GM19025 (cell line): ENCODE data around the gene UFD1.

Experiments used
- ATAC-seq: cut with Tn5 transposase; IDR thresholded peaks from one replicate; pipeline ENCODE4 v1.9.1; 2021; ENCODE audit warnings: mild to moderate bottlenecking, low read depth, moderate library complexity; ENCODE audit not compliant: unreplicated experiment

Gene UFD1

DNA sequence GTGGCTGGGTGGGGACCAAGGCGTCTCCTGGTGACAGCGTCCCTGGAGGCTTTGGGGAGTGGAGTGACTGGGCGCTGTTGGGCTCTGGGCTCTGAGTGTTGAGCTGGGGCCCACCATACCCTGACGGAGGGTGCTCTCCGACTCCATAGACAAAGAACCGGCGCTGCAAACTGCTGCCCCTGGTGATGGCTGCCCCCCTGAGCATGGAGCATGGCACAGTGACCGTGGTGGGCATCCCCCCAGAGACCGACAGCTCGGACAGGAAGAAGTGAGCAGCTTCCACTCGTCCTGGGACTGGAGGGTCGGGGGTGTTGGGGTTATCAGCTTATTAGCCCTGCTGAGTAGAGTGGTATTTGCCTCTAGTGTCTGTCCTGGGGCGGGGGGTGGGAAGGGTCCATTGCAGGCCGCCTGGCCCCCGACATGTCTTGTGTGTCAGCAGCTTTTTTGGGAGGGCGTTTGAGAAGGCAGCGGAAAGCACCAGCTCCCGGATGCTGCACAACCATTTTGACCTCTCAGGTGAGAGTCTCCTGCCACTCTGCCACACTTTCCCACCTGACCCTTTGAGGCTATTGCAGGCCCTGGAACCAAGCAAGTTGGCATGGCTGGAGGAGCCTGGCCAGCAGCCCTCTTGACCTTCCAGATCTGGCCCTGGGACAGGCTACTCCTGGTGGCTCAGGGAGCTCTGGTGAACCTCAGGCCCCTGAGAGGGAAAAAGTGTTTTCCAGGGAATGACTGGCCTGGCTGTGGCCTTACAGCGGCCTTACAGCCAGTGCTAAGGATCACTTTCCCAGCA lies 37.6 kb upstream of the UFD1 start:
- ATAC-seq, result no peak

DNA sequence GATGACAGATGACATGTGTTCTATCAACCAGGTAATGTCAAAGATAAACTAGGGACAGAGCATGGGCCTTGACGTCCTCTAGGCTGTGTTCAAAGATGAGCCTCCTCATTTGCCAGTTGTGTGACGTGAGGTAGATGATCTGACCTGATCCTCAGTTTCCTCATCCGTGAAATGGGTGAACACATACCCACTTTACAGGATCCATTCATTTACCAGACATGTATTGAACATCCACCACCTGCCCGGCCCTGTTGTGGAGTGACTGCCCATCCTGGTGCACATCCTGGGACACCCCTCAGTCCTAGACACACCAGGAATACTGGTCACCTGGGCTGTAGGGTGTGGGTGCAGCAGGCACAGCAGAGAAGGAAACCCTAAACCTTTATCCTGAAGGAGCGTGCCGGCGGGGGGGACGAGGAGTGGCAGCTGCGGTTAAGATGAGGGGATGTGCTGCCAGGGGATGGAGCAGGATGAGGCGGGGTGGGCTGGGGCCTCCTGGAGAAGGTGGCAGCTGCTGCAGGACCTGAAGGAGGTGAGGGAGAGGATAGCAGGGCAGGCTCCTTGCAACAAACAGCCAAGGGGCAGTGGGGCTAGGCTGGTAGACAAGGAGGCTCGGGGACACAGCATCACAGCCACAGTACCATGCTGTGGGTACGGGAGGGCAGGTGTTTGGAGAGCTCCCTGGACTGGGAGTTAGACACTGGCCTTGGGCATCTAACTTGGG lies 36.8 kb upstream of the UFD1 start:
- ATAC-seq, result no peak

DNA sequence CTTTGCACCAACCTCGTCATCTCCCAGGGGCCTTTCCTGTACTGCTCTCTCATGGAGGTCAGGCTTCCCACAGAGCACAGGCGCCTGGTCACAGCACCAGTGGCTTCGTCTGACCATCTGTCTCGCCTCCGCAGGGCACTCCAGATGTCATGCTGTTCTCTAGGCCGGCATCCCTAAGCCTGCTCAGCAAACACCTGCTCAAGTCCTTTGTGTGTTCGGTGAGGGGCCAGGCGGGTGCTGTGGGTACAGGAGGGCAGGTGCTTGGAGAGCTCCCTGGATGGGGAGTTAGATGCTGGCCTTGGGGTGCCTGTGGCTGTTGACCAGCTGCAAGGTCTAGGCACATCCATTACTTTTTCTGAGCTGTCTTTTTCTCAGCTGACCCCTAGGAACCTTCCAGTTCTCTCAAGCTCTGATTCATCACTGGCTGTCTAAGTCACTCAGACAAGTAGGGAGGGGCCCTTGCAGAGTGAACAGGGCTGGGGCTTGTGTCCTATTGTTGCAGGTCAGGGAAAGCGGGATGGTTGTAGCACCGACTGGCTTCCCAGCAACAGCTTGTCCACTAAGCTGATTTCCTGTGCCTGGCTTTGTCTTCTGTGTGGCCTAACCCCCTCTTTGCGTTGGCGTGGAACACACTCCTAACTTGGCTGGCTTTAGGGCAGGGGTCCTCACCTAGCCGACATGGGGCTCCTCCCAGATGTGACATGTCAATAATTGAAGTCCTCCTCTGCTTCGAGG lies 36.0 kb upstream of the UFD1 start:
- no peak for ATAC-seq

DNA sequence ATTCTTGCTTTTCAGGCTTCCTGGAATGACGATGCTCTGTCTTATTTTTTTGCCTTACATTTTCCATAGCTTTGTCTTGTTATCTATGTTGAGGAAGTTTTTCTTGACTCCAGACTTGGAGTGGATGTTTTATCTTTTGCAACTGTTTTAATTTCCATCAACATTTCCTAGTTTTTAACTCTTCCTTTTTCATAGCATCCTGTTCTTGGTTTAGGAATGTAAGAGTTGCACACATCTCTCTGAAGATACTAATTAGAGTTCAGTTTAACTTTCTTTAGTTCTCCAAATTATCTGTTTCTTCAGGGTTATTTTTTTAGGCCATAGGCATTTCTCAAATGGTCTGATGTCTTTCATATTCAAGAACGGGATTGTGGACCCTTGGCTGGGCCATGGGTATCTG lies 34.8 kb upstream of the UFD1 start:
- ATAC-seq, result no peak

DNA sequence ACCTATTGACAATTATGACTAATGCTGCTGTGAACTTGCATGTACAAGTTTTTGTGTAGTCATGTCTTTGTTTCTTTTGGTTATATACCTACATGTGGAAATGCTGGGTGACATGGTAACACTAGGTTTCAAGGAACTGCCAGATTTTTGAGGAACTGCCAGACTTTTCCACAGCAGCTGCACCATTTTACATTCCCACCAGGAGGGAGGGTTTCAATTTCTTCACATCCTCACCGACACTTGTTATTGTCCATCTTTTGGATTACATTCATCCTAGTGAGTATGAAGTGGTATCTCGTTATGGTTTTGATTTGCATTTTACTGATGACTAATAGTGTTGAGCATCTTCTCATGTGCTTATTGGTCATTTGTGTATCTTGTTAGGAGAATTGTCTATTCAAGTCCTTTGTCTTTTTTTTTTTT lies 31.9 kb upstream of the UFD1 start:
- ATAC-seq, result no peak

DNA sequence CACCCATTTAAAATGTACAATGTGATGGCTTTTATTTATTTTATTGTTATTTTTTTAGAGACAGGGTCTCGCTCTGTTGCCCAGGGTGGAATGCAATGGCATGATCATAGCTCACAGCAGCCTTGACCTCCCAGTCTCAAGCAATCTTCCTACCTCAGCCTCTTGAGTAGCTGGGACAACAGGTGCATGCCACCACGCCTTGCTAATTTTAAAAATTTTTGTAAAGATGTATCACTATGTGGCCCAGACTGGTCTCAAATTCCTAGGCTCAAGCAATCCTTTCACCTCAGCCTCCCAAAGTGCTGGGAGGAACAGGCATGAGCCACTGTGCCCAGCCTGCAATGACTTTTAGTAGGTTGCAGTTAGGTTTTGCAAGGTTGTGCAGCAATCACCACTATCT lies 30.9 kb upstream of the UFD1 start:
- no peak for ATAC-seq

DNA sequence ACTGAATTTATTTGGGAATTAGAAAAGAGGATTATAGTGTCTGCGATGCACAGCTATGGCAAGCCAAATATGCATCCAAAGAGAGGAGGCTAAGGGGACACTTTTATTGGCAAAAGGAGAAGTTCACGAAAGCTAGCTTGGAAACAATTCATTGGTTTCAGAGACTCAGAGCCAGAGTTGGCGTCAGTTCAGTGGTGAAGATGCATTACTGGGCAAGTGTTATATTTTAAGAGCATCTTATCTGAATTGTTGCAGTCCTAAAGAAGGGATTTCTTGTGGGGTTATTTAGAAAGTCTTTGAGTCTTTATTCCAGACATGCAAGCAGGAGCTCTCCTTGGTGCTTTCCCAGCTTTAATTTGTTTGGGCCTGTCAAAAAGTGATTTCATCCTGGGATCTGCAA lies 30.2 kb upstream of the UFD1 start:
- no peak for ATAC-seq

DNA sequence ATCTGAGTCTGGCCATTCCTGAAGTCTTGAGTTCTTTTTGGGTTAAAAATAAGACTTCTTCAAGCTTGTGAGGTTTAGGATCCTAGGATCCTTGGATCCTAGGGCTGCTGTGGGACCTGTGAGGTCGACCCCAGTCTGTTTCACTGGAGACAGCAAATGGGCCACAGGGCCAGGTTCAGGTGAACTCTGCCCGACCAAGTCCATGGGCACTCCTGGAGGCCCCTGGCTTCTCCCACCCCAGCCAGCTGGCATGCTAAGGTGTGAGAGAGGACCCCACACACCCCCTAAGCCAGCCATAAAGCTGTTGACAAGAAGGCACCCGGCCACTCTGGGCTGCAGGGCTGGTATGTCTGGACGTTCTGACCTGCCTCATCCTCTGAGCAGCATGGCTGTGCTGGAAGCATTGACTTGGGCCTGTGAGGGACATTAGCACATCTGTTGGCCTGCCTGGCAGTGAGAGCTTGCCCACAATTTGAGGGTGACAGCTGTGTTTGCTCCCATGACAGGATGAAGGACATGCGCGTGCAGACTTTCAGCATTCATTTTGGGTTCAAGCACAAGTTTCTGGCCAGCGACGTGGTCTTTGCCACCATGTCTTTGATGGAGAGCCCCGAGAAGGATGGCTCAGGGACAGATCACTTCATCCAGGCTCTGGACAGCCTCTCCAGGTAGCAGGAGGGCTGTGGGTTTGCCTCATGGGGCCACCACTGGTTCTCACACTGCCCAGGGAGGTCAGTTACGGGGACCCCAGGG lies 29.2 kb upstream of the UFD1 start:
- no peak for ATAC-seq

DNA sequence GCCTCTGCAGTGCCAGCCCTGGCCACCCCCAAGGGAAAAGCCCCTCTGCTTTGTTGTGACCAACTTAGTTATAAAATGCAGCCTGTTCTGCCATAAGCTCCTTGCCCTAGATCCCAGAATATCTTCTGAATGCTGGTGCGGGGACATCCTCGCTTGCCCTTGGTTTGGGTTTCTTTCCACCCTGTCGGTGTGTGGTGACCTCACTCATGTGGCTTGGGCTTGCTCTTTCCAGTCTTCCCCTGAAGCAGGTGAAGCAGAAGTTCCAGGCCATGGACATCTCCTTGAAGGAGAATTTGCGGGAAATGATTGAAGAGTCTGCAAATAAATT lies 28.5 kb upstream of the UFD1 start:
- no peak for ATAC-seq

DNA sequence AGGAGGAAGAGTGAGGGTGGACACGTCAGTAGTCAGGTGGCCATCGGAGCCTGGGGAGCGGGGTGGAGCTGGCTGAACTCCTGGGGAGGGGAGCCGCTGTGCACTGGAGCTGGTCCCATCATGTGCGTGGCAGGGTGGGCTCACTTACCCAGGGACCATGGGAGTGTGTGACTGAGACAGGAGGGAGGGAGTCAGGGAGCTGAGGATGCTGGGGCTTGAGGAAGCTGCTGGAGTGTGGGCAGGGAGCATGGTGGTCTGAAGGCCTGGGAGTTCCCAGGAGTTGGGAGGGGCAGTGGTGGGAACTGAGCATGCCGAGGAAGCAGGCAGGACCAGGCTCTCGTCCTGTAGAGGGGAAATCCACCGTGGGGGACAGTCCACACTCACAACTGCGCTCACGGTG lies 27.2 kb upstream of the UFD1 start:
- no peak for ATAC-seq

DNA sequence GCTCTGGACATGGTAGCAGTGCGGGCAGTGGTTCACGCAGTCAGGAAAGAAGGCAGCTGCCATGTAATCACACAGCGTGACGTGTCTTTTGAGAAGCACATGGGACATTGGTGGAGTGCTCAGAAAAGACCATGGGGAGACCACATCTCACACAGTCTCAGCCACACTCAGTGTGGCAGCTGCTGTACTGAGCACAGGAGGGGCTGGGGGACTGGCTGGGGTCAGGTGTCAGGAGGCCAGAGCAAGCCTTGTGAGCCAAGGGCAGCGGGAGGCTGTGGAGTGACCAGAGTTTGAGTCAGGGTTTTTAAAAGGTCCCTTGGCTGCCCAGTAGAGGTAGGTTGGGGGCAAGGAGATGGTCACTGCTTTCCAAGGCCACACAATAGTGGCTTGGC lies 26.7 kb upstream of the UFD1 start:
- no peak for ATAC-seq

DNA sequence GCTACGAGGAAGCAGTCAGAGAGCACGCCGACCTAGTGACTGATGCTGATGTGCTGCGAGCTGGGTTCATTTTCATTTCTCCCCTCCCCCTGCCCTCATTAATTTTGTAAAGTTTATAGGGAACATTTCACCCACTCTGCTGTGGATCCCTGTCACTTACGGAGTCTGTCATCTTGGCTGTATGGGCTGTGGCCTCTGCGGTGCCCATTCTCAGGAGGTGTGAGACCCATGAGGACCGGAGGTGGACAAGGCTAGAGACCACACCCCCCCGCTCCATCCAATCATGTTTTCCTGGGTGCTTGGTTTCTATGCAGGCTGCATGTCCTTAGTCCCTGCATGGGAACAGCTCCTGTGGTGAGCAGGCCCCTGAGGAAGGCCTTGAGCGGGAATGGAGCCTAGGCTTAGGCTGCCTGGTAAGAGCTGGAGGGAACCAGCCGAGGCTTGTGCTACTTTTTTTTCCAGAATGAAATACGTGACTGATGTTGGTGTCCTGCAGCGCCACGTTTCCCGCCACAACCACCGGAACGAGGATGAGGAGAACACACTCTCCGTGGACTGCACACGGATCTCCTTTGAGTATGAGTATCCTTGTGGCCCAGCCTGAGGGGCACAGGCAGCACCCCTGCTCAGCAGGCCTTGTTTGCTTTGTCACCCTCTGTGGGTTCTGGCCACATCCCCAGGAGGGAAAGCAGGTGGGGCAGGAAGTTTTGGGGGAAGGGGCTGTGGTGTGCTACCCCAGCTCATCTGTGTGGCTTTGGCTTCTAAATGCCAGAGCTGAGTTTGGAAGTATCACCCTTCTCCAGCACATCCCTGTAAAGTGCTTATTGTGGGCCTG lies 26.1 kb upstream of the UFD1 start:
- no peak for ATAC-seq

DNA sequence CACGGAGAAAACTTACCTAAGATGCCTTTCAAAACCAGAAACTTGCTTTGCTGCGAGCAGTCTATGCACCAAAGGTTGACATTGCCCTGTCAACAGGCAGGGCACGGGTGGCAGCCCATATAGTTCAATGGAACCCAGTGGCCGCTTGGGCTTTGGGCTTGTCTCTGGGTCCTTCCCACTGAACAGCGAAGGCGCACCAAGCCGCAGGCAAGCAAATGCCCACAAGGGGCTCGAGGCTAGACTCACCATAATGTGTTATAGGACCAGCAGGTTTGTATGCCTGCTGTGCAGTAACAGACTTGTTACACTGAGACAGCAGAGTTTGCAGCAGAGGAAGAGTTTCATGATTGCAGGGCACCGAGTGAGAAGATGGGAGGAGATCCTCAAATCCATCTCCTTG lies 24.9 kb upstream of the UFD1 start:
- ATAC-seq, result no peak

DNA sequence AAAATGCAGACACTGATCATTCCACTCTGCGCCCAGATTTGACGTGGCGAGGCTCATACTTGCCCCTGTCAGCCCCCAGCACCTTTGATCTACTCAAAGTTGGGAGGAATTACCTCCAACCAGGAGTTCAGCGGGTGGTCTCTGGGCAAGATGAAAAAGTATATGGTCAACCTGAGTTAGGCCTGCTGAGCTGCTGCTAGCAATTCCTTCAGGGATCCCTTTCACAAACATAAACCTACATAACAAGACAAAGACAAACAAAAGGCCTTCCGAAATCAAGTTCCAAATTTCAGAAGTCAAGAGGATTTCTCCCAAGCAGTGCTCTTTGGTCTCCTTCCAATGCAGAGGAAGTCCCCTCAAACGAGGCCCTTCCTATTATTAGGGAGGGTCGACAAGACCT lies 24.4 kb upstream of the UFD1 start:
- ATAC-seq, result no peak

DNA sequence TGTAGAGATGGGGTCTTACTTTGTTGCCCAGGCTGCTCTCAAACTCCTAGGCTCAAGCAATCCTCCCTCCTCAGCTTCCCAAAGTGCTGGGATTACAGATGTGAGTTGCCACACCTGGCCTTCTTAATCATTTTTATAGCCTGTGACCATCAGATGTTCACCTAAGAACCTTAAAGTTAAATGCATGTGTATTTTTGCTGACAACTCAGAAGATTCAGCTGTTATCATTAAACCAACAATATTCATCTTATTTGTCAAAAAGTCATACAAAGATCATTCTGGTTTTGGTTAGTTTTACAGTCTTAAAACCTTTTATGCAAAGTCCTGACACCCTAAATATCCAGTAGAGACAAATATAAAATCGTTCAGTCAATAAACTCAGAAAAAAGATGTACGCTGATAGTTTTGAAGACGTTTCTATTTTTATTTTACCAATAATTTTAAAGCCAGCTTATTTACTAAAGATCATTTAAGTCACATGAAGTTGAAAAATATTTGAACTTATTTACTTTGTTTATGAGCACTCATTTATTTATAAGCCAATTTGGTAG lies 23.0 kb upstream of the UFD1 start:
- no peak for ATAC-seq

DNA sequence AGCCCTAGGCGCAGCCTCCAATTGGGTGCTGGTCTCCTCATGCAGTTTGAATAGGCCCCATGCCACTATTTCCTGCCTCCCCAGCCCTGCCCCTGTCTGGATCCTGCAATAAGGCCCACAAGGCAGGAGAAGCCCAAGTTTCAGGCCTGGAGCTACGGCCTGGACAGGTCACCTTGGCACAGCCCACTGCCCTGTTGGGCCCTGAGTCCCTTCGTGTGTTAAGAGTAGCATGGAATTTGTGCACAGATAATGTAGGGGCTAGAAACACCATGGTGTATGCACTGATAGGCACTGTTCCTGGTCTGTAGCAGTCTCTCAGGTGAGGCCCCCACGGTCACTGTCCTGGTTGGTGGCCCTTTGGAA lies 20.9 kb upstream of the UFD1 start:
- ATAC-seq, result no peak

DNA sequence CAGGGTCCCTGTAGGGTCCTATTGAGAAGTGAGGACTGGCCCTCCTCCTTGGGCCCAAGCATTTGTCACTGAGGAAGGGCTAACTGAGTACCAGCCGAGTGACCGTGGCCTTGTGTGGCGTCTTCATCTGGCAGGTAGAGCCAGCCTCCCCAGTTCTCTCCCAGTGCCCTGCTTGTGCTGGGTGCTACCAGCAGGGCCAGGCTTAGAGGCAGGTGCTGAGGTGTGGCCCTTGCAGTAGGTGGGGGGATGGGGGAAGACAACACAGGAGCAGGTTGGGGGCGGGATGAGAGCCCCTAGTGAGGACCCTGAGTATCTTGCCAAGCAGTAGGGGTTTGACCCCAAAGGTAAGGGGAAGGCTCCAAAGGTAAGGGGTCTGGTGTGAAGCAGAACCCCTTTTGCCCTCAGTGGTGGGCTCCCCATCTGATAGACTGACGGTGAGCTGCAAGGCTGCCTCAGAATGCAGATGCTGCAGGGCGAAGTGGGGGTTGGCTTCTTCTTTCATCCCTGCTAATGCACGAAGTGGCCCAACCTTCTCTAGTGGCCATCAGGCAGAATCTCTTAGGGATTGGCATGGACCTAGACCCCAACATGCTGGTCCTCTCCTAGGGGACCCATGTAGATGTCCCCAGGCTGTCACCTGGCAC lies 20.4 kb upstream of the UFD1 start:
- no peak for ATAC-seq

DNA sequence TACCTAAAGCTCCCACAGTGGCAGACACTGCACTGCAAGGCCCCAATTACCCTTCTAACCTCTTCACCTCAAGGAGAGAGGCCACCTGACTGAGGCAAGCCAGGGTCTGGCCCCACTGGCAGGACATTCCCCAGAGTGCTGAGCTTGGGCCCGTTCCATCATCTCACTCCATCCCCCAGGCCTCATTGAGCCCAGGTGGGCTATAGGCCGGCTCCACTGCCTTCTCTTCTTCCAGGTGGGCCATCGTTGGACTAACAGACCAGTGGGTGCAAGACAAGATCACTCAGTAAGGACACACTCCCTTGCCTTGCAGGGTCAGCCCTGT lies 19.8 kb upstream of the UFD1 start:
- ATAC-seq, result no peak

DNA sequence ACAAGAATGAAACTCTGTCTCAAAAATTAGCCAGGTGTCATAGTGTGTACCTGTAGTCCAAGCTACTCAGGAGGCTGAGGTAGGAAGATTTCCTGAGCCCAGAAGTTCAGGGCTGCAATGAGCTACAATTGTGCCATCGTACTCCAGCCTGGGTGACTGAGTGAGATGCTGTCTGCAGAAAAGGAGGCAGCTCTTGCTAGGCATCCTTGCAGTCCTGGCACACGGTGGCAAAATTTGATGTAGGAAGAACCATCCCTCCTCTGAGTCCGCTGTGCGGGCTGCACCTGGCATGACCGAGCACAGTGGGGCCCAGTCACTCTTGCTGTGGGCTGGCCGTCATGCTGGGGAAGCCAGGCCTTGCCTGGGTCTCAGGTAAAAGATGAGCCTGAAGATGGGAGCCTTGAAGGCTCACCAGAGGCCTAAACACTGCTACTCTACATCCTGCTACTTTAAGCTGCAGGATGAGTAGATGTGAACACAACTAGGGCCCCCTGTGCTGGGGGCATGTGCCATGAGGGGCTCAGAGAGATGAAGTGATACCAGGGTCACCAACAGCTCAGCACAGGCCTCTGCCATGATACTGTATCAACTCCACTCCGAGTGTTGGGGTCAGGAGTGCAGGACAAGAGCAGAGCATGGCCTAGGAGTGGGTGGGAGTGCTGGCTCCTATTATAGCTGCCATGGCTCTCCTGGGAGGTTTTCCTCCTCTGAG lies 19.3 kb upstream of the UFD1 start:
- ATAC-seq, result no peak
